ENCODE data around the gene OGFOD1.
A peak's percentile ranks its signal among the peaks of the same experiment; 100 is the strongest.

OGFOD1 gene

GRCh38 chr16:56450986-56451752, at the start of gene OGFOD1, which contains the start of gene NUDT21:
TSS of gene OGFOD1 (plus strand) at chr16:56451554. CDS start at chr16:56451613, 59 bp downstream.
TSS of gene NUDT21 (minus strand) at chr16:56451332. CDS start at chr16:56451202, 130 bp downstream.
- peak; percentile 60 to 81 (median 72) for DNase-seq

GRCh38 chr16:56405977-56406672, 45.2 kb upstream of the OGFOD1 start:
- DNase-seq = no peak

GRCh38 chr16:56408379-56409098, 42.8 kb upstream of the OGFOD1 start:
- DNase-seq = no peak

DNA sequence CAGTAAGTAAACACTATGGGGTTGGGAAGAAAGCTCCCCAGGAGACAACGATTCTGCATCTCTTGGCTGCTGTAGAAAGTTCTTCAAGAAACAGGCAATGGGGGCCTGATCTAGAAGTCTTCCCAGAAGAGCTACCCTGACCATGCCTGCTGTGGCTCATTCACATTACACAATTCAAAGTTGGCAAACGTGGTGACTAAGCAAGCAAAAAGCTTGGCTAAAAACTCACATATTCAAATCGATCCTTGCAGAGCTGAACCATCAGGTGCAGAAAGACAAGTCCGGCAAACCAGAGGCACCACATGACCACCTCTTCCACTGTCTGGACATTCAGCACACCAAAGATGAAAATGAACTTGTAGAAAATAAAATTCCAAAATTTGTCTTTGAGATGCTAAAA, 42.2 kb upstream of the OGFOD1 start:
- no peak for DNase-seq

GRCh38 chr16:56411123-56411522, 40.2 kb upstream of the OGFOD1 start:
- DNase-seq = no peak

GRCh38 chr16:56411624-56412023, 39.7 kb upstream of the OGFOD1 start:
- DNase-seq = no peak

DNA sequence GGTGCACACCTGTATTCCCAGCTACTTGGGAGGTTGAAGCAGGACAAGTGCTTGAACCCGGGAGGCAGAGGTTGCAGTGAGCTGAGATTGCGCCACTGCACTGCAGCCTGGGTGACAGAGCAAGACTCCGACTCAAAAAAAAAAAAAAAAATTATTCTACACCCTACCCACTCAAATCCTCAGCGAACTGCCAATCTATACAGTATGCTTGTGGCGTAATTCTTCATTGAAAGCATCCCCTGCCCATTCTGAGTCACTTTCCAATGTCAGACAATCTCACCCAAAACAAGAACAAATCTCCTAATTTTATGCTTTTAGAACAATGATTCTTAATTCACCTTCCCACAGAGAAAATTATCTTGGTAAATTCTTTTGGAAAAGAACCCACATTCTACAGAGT, 38.0 kb upstream of the OGFOD1 start:
- no peak for DNase-seq

GRCh38 chr16:56414366-56414765, 37.0 kb upstream of the OGFOD1 start:
- no peak for DNase-seq

DNA sequence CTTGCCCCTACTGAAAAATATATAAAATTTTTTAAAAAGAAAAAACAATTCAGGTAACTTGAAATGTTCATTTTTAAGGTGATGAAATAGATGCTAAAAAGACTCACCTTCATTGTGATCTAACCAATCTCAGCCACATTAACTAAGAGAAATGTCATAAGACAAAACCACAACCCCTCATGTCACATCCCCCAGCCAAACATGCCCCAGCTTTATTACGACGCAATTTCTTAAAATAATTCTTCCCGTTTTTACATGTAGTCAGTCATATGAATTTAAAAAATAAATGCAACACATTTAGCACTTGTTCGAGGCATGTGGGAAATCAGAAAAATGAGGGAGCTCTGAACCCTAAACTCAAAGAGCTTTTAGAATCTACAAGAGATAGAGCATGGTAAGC, 35.5 kb upstream of the OGFOD1 start:
- no peak for DNase-seq

- DNase-seq = no peak
Measured at GRCh38 chr16:56417138-56417537, 34.2 kb upstream of the OGFOD1 start.

- no peak for DNase-seq
Measured at GRCh38 chr16:56419740-56420548, 31.4 kb upstream of the OGFOD1 start.

DNA sequence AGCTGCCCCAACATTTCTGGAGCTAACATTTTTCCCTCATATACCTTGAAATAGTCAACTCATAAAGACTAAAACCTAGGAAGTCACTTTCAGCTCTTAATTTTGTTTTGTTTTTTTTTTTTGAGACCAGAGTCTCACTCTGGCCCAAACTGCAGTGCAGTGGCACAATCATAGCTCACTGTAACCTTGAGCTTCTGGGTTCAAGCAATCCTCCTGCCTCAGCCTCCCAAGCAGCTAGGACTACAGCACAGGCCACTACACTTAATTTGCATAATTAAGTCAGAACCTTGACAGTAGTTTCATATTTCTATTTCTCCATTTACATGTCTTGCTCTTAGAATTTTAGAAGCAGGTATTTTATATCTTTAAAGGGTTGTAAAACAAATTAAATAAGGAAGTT, 30.7 kb upstream of the OGFOD1 start:
- no peak for DNase-seq

DNA sequence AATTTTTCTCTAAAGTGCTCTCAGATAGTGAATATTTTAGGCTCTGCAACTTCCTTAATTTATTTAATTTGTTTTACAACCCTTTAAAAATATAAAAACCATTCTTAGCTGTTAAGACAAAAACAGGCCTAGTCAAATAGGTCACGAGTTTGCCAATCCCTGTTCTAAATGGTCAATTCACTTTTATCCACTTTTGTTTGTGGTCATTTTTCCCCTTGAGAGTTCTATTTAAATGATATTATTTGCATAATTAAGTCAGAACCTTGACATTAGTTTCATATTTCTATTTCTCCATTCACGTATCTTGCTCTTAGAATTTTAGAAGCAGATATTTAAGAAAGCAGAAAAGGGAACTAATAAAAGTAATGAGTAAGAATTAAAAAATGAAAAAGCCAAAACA, 30.0 kb upstream of the OGFOD1 start:
- DNase-seq = no peak

DNA sequence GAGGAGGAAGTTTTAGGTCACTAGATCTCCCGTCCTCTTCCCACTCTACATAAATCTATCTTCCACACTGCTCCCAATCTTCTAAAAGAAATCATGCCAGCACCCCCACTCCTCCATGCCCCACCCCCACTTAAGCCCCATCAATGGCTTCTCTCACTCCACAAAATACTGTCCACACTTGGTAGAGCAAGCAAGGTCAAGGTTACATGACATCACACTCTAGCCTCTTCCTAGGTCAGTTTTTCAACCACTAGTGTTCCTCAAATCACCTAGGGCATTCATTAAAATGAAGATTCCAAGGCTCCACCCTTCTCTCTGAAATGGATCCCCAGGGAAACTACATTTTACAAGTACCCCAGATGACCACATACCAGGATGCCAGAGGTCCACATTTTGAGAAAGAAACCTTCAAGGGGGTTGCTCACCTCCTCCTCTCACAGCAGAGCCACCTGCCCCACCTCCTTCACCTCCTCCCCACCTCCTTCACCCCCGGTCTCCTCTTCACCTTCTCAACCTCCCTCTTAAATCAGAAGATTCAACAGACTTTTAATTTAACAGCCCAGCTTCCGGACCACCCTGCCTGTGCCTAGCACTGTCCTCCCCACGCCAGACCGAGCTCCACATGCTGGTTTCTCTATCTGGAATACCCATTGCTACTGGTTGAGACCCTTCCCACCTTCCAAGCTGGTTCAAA, 29.2 kb upstream of the OGFOD1 start:
- no peak for DNase-seq

DNA sequence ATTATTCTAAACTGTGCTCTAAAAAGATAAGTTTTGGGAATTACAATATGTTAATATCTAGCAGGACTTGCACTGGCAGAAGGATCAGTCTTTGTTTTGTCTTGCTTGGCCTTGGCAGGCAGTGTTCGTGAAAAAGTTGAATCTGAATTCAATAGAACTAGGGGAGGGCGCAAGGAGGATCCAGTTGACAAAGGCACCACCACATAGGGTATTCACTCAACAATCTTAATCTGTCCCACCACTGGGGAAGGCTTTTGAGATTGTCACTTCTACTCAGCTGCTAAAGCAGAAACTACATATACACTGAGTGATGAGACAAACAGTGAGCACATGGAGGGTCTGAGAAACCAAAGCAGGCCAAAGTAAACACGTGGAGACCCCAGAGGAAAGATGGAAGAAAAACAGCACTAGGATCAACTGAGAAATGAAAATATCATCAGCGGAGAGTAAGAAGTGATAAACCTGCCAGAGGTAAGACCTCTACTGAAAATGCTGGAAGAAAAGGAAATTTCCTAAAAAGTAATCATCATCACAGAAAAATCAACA, 28.4 kb upstream of the OGFOD1 start:
- DNase-seq = no peak

- DNase-seq = no peak
Measured at GRCh38 chr16:56423584-56424403, 27.6 kb upstream of the OGFOD1 start.

DNA sequence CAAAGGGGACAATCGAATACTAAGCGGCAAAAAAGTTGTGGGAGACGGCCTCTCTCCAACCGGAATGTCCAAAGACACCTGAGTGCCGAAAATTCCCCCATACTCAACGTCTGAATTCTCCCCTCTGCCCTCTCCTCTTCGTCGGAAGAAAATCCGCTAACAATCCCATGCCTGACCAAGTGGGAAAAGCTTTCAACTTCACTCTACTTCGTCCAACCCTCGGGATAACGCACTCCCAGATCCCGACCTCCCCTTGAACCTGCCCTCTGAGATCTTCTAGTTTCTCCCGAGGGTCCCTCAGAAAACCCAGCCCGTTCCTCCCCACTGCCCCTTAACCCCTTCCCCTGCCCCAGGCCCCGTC, 27.0 kb upstream of the OGFOD1 start:
- no peak for DNase-seq

- DNase-seq = peak in 2 of 4 experiments; percentile 4 to 31
Measured at GRCh38 chr16:56424791-56425438, 26.4 kb upstream of the OGFOD1 start.

DNA sequence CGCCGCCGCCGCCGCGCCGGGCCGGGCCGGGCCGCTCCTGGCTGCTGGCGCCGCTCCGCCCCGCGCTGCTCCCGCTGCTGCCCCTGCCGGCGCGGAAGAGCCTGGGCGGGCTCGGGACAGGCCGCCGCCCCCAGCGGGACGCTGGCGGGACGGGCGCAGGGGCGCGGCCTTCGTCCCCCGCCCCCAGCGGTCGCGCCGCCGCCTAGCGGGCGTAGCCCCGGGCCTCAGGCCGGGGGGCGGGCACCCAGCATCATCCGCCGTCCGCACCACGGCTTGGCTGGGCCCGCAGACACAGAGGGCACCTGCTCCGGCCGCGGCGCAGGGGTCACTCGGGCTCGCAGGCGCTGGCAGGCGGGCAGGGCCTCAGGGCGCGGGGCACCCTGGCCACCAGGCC, 25.9 kb upstream of the OGFOD1 start, which contains the start of gene AMFR:
Gene AMFR (minus strand): TSS at position 107 of the 394 bp plus-strand sequence. CDS start 218 bp downstream, outside the sequence.
- DNase-seq = peak in 2 of 4 experiments; percentile 14 to 66

DNA sequence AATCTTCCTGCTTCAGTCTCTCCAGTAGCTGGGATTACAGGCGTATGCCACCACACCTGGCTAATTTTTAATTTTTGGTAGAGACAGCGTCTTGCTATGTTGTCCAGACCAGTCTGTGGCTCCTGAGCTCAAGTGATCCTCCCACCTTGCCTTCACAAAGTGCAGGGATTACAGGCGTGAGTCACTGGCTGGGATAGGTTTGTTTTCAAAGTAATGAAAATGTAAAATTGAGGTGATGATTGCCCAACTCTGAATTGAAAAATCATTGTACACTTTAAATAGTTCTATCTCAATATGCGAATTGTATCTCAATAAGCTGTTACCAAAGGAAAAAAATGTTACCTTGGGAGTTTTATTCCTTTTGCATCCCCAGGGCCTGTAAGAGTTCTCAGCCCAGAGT, 24.8 kb upstream of the OGFOD1 start:
- no peak for DNase-seq

Data from activated naive CD4-positive, alpha-beta T cell (primary cell).